Measurements from ENCODE around the gene EMC6. TPM values are rescaled to one million over a fixed set of nuclear protein-coding genes. Genes with fewer than 3 reads are reported as not detected.
A peak's percentile ranks its signal among the peaks of the same experiment; 100 is the strongest.

The EMC6 gene
- total and polyA plus RNA-seq, 11 donors: 24.2 to 190 (median 52.1) TPM

DNA sequence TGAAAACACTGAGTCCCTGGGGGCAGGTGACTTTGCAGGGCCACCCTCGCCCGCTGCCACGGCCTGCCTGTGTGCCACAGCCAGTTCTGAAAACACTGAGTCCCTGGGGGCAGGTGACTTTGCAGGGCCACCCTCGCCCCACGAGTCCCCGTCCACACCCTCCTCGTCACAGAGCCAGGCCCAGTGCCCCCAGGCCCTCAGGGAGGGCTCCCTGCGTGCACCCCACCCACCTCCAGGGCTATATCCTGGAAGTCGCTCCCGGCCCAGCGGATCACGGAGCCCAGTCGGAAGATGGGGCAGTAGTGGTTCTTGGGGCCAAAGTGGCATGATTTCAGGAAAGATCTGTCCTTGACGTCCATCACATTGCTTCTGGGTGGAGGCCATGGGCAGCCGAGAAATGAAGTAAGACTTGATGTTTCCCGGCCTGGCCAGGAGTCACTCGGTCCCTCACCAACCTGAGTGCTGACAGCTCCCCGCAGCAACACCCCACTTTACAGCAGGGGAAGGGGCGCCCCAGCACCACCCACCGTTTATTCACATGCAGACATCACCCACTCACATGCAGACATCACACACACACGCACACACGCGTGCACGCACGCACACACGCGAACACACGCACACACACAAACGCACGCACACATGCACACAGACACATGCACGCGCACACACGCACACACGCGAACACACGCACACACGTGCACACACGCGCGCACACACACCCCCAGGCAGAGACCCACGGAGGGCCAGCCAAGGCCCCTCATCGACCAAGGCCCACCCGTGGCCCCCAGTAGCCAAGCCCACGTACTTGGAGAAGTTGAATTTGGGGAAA is 20.9 kb downstream of the EMC6 start:
- DNase-seq (peak in 1 of 5 donors; percentile 7), ATAC-seq (peak in 1 of 4 donors; percentile 24)
- TF ChIP-seq CTCF (IDR thresholded peaks at IDR 0.05): no peak
- no peak for TF ChIP-seq POLR2A (IDR thresholded peaks at IDR 0.05)
- intact Hi-C loops (cut with DNase I): no loop called here
- WGBS, 4 donors: 86 to 89% (median 87%) methylated on average over 37 to 44 of the region's 44 CpGs
- Histone ChIP-seq H3K27me3 (peaks cover 0 to 20% (median 0%) of the 10 kb centered on the region in 9 donors), H3K4me3 (no peak overlapping the region), H3K4me1 (peaks cover 0 to 2% (median 0%) of the 10 kb centered on the region in 12 donors), H3K36me3 (no peaks in the 10 kb centered on the region), H3K9me3 (no peaks in the 10 kb centered on the region), H3K27ac (no peak overlapping the region)

DNA sequence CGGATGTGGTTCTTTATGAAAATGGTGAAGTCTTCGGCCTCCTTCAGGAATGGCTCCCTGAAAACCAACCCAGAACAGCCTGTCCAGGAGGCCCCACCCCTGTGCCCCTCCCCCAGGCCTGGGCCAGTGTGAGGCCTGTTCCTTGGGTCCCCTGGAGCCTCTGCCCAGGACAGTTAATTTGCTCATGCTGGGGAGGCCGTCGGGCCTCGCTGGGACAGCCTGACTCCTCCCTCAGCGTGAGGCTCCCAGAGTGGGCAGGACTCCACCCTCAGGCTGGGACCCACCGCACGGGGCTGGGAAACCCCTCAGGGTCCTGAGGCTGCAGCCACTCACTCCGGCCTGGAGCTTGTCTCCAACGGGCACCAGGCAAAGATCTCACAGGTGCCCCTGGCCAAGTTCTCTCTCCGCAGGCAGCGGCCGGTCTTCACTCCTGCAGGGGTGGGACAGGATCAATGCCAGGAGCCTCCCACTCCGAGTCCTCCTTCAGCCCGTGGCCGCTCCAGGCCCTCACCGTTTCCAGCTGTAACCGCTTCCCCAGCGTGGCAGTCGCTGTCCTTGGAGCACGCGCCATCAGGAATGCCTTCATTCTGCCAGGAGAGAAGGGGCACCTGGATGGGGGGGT is 21.6 kb downstream of the EMC6 start:
- peaks cover 0 to 23% (median 3%) of the 10 kb centered on the region in 9 donors for H3K27me3 ChIP-seq
- H3K4me1 ChIP-seq: peaks cover 0 to 9% (median 1%) of the 10 kb centered on the region in 12 donors

DNA sequence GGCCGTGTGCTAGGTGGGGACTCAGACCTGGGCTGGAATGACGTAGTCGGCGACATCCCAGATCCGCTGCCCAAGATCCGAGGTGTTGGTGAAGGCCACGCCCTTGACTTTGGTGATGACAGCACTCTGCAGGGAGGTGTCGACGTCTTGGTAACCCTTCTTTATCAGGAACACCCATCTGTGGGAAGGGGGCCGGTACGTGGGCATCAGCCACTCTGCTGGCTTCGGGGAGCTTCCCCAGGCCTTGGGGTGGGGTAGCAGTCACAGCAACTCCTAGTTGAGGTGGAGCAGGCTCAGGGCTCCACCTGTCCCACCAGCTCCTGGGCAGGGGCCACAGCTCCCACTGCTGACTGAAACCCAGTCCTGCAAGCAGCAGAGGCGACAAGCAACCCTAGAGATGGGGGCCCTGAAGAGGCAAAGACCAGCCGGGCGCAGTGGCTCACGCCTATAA is 23.0 kb downstream of the EMC6 start:
- peak in 1 of 5 donors; percentile 54 for DNase-seq
- intact Hi-C loops (cut with DNase I): no loop called here

More for the DNA sequence above, 21.6 kb downstream of the EMC6 start:
- Histone ChIP-seq H3K9me3 (no peaks in the 10 kb centered on the region), H3K27ac (no peak overlapping the region), H3K36me3 (no peaks in the 10 kb centered on the region), H3K4me3 (no peak overlapping the region)
- 68 to 82% (median 77%) methylated on average over 15 to 22 of the region's 22 CpGs for WGBS, 4 donors
- DNase-seq (no peak), ATAC-seq (peak in 1 of 4 donors; percentile 18)
- intact Hi-C loops (cut with DNase I): no loop called here
- TF ChIP-seq CTCF (IDR thresholded peaks at IDR 0.05) (no peak), POLR2A (IDR thresholded peaks at IDR 0.05) (no peak)

More for the DNA sequence above, 23.0 kb downstream of the EMC6 start:
- Histone ChIP-seq H3K4me3 (no peak overlapping the region), H3K27ac (no peak overlapping the region), H3K9me3 (no peaks in the 10 kb centered on the region), H3K27me3 (peaks cover 0 to 35% (median 10%) of the 10 kb centered on the region in 9 donors), H3K4me1 (peaks cover 0 to 22% (median 8%) of the 10 kb centered on the region in 12 donors), H3K36me3 (no peaks in the 10 kb centered on the region)
- ATAC-seq: no peak
- 73 to 78% (median 74%) methylated on average over 13 to 16 of the region's 16 CpGs for WGBS, 4 donors
- no peak for TF ChIP-seq POLR2A (IDR thresholded peaks at IDR 0.05)
- no peak for TF ChIP-seq CTCF (IDR thresholded peaks at IDR 0.05)
